Glutamatergic neuron (in vitro differentiated cells): Measurements from ENCODE around the gene UBE2L3. TPM values are rescaled to one million over a fixed set of nuclear protein-coding genes. Genes with fewer than 3 reads are reported as not detected.

Experiments
- DNase-seq: peaks from one replicate; pipeline ENCODE4 v3.0.0; 2022
- H3K27ac Mint-ChIP-seq: one replicate; pipeline ENCODE4 v1.8.0; 2020; ENCODE audit warnings: mild to moderate bottlenecking, mixed read lengths, inconsistent platforms; ENCODE audit not compliant: unreplicated experiment
- H3K27me3 Mint-ChIP-seq: one replicate; pipeline ENCODE4 v1.8.0; 2020; ENCODE audit warnings: mild to moderate bottlenecking, moderate library complexity, mixed read lengths, inconsistent platforms; ENCODE audit not compliant: unreplicated experiment
- H3K36me3 Mint-ChIP-seq: one replicate; pipeline ENCODE4 v1.8.0; 2020; ENCODE audit warnings: mild to moderate bottlenecking, mixed read lengths, inconsistent platforms; ENCODE audit not compliant: unreplicated experiment
- H3K4me1 Mint-ChIP-seq: one replicate; pipeline ENCODE4 v1.8.0; 2020; ENCODE audit warnings: mild to moderate bottlenecking, low read depth, mixed read lengths, inconsistent platforms; ENCODE audit not compliant: unreplicated experiment
- H3K4me3 Mint-ChIP-seq: one replicate; pipeline ENCODE4 v1.8.0; 2020; ENCODE audit warnings: mild to moderate bottlenecking, mixed read lengths, inconsistent platforms; ENCODE audit not compliant: unreplicated experiment
- H3K9me3 Mint-ChIP-seq: one replicate; pipeline ENCODE4 v1.8.0; 2020; ENCODE audit warnings: mild to moderate bottlenecking, moderate library complexity, mixed read lengths, inconsistent platforms; ENCODE audit not compliant: unreplicated experiment
- CTCF ChIP-seq: fragments of 200-600 bp; sonication (generic); IDR thresholded peaks from one replicate; pipeline ENCODE4 v1.5.0; 2021; ENCODE audit not compliant: partially characterized antibody, unreplicated experiment
- total RNA-seq: library from RNA; stranded (reverse); fragmentation: NEBNext Ultra II Directional; extraction: Animal tissue kit (Norgen Biotek cat#: 25700); gene quantifications from one replicate; pipeline ENCODE4 v1.2.1, GENCODE V29; 2021; ENCODE audit not compliant: unreplicated experiment

UBE2L3 gene
- total RNA-seq, 1 donor from 2014 or later = 55.9 TPM

DNA sequence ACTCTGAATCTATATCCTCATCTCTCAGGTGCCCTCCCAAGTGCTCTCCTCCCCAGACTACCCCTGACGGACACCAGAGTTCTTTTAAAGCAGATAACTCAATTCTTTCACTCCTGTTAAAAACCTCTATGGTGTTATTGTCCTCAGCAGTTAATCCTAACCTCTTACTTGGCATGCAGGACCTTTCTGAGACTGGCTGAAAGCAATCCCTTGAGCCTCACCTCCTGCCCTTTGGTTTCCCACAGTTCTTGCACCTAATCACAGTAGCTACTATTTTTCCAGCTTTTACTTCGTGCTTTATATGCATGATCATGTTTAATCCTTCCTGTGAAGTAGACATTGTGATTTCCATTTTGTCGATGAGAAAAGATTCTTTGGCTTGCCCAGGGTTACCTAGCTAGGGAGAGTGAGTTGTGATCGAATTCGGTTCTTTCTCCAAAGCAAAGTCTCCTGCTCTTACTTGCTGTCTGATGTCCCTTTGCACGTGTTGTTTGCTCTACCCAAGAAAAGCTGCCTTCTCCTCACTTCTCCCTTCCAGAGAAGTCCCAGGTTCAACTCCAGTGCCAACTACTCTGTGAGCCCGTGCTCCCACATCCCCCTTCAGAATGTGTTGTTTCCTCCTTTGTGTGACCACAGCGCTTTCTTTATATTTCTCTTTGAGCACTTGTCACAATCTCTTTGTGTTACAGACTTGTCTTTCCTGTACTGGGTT is 2.1 kb downstream of the UBE2L3 start:
- peak overlapping the region; percentile 97 for H3K4me3 Mint-ChIP-seq
- H3K4me1 Mint-ChIP-seq = peaks cover 25% of the 10 kb centered on the region
- no peak for DNase-seq
- peaks cover 7% of the 10 kb centered on the region for H3K9me3 Mint-ChIP-seq
- H3K27ac Mint-ChIP-seq = peak overlapping the region; percentile 71
- H3K27me3 Mint-ChIP-seq = peaks cover 4% of the 10 kb centered on the region
- H3K36me3 Mint-ChIP-seq = no peaks in the 10 kb centered on the region
- no peak for TF ChIP-seq CTCF

GRCh38 chr22:21570398-21570797 is 2.9 kb downstream of the UBE2L3 start:
- no peak for DNase-seq
- Mint-ChIP-seq H3K27me3 (peaks cover 4% of the 10 kb centered on the region), H3K9me3 (peaks cover 7% of the 10 kb centered on the region), H3K27ac (peak overlapping the region; percentile 25), H3K4me1 (peaks cover 25% of the 10 kb centered on the region), H3K36me3 (no peaks in the 10 kb centered on the region), H3K4me3 (peak overlapping the region; percentile 97)
- no peak for TF ChIP-seq CTCF

DNA sequence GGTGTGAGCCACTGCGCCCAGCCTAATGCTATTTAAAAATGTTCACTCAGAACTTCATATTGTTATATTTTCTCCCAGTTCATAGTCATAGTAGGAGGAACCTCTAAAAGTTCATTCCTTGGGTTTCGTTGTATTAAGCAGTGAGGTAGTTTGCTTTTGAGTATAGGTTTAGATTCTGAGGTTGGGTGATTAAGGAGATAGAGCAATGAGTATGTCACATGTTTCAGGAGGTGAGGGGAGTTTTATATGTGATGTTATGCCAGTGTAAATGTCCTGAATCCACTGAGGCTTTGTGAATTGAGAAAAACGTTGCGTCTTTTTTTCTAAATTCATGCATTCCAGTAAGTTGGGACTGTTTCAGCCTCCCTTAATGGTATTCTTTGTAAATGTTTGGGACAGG is 4.2 kb downstream of the UBE2L3 start:
- Mint-ChIP-seq H3K27me3 (peaks cover 2% of the 10 kb centered on the region), H3K4me1 (peaks cover 25% of the 10 kb centered on the region), H3K9me3 (peaks cover 7% of the 10 kb centered on the region), H3K4me3 (no peak overlapping the region), H3K27ac (no peak overlapping the region), H3K36me3 (no peaks in the 10 kb centered on the region)
- DNase-seq = no peak
- TF ChIP-seq CTCF = no peak

DNA sequence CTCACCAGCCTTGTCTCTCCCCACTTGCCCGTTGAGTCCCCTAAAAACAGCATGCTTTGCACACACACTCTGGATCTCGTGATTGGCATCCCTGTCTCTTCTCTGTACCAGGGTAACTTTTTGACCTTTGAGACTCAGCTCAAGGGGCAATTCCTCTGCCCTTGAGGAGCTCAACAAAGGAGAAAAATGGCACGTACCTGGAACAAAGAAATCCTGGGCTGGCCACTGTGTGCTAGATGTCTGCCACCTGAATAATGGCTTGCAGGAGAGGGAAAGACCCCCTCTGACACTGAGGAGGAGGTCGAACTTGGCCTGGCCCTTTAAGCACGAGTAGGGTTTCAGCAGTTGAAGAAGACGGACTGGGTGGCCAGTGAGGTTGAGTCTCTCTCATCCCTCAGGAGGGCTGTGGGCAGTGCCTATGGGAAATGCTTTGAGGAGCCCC is 5.8 kb downstream of the UBE2L3 start:
- Mint-ChIP-seq H3K9me3 (peaks cover 6% of the 10 kb centered on the region), H3K4me1 (peaks cover 31% of the 10 kb centered on the region), H3K27me3 (peaks cover under 1% of the 10 kb centered on the region), H3K4me3 (no peak overlapping the region), H3K36me3 (no peaks in the 10 kb centered on the region), H3K27ac (no peak overlapping the region)
- no peak for DNase-seq
- TF ChIP-seq CTCF = no peak

DNA sequence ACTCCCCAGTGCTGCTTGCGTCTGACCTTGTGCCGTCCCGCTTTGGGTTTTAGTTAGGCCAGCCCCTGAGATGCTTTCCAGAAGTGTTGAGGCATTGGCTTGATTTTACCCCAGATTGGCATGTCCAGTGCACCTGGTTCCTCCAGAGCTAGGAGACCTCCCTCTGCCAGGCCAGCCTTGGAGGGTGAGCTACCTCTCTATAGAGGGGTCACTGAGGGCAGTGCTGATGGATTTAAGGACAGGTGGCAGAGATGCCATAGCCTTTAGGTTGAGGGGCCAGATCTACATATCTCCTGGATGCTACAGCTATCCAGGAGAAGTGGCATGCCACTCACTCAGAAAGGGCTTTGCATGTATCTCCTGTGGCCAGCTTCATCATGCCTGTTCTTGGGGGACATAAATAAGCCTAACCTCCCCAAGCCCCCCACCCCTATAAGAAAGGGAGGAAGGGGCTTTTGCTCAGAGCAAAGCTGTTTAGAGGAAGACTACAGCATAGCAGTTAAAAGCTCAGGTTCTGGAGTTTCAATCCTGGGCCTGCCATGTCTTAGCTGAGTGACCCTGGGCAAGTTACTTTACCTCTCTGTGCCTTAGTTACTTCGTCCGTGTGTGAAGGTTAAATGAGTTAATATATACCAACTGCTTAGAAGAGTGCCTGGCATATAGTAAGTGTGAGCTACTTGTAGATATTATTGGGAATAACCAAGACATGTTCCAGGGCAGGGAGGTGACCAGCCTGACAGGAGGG is 6.4 kb downstream of the UBE2L3 start:
- peaks cover 6% of the 10 kb centered on the region for H3K9me3 Mint-ChIP-seq
- no peaks in the 10 kb centered on the region for H3K36me3 Mint-ChIP-seq
- no peak for DNase-seq
- TF ChIP-seq CTCF = no peak
- H3K4me3 Mint-ChIP-seq = no peak overlapping the region
- H3K27ac Mint-ChIP-seq = no peak overlapping the region
- H3K4me1 Mint-ChIP-seq = peaks cover 32% of the 10 kb centered on the region
- H3K27me3 Mint-ChIP-seq = peaks cover 2% of the 10 kb centered on the region
